MM.1S (cell line): Measurements from ENCODE around the gene ARFGAP1.

ENCODE experiments used
- CTCF ChIP-seq: fragments of 300-600 bp; sonication (generic); IDR thresholded peaks from 2 replicates; pipeline ENCODE4 v1.5.1; 2016; ENCODE audit warnings: antibody characterized with exemption, low read length, mixed read lengths
- EZH2 ChIP-seq: fragments of 300-600 bp; sonication (generic); optimal IDR thresholded peaks from 2 replicates; pipeline ENCODE3; 2017; ENCODE audit warnings: low read depth, mild to moderate bottlenecking, antibody characterized with exemption, low read length, mixed read lengths
- EZH2phosphoT487 ChIP-seq: fragments of 300-600 bp; sonication (generic); IDR thresholded peaks from 2 replicates; pipeline ENCODE4 v1.6.1; 2018; ENCODE audit warnings: antibody characterized with exemption, low read length

- TF ChIP-seq CTCF (no peak), EZH2 (no peak), EZH2phosphoT487 (no peak)
Measured at GRCh38 chr20:63330084-63330760, 57.6 kb downstream of the ARFGAP1 start.
